PC-3 (cell line): ENCODE results near the gene MYL5. TPM values are rescaled to one million over a fixed set of nuclear protein-coding genes. Genes with fewer than 3 reads are reported as not detected.

Experiments used
- ATAC-seq: fragments of 200-7000 bp; cut with Tn5 transposase; 2 replicates; pipeline ENCODE4 v1.9.1; 2020; ENCODE audit warnings: mild to moderate bottlenecking, moderate library complexity
- BruUV-seq: library from RNA; stranded (reverse); fragments of 400-500 nt; replicated peaks from 2 replicates; lab custom pipeline; 2021; lab: Mats Ljungman, UMichigan
- CTCF ChIA-PET: fragments of 300-600 bp; sonication (Branson Sonifier 250); formaldehyde crosslinking; loops from one replicate; lab custom pipeline; 2022; ENCODE audit warnings: antibody characterized with exemption; lab: Charles Lee
- POLR2A ChIA-PET: fragments of 300-600 bp; sonication (Branson Sonifier 250); formaldehyde crosslinking; loops from one replicate; lab custom pipeline; 2022; ENCODE audit warnings: antibody characterized with exemption; ENCODE audit not compliant: unreplicated experiment; lab: Charles Lee
- DNase-seq: peaks from one replicate; pipeline ENCODE4 v3.0.0-alpha.2; 2015
- H2AFZ ChIP-seq: fragments of 300-600 bp; sonication (generic); 2 replicates; pipeline ENCODE4 v1.6.0; 2016; ENCODE audit warnings: antibody characterized with exemption, low read length
- H3F3A ChIP-seq: fragments of 300-600 bp; sonication (generic); one replicate; pipeline ENCODE4 v1.6.0; 2017; ENCODE audit warnings: antibody characterized with exemption, low read length, control low read depth, mild to moderate bottlenecking; ENCODE audit not compliant: unreplicated experiment
- H3K27ac ChIP-seq: fragments of 300-600 bp; sonication (generic); 2 replicates; pipeline ENCODE4 v1.5.1; 2016; ENCODE audit warnings: mild to moderate bottlenecking, low read length
- H3K27me3 ChIP-seq: fragments of 300-600 bp; sonication (generic); 2 replicates; pipeline ENCODE4 v1.6.1; 2016; ENCODE audit warnings: low read length, mixed read lengths
- H3K36me3 ChIP-seq: fragments of 300-600 bp; sonication (generic); 2 replicates; pipeline ENCODE4 v1.6.1; 2016; ENCODE audit warnings: low read depth, mixed run types, low read length, mixed read lengths
- H3K4me1 ChIP-seq: fragments of 300-600 bp; sonication (generic); 2 replicates; pipeline ENCODE4 v1.5.1; 2016; ENCODE audit warnings: low read length; ENCODE audit not compliant: insufficient read depth
- H3K4me2 ChIP-seq: fragments of 300-600 bp; sonication (generic); 2 replicates; pipeline ENCODE4 v1.6.0; 2016; ENCODE audit warnings: low read length
- H3K4me3 ChIP-seq: fragments of 300-600 bp; sonication (generic); 2 replicates; pipeline ENCODE4 v1.5.1; 2016; ENCODE audit warnings: mild to moderate bottlenecking, low read length, mixed read lengths
- H3K79me2 ChIP-seq: fragments of 300-600 bp; sonication (generic); 2 replicates; pipeline ENCODE4 v1.6.1; 2017; ENCODE audit warnings: low read length, mixed read lengths
- H3K9ac ChIP-seq: fragments of 300-600 bp; sonication (generic); 2 replicates; pipeline ENCODE4 v1.6.0; 2016; ENCODE audit warnings: mild to moderate bottlenecking, low read length
- H3K9me2 ChIP-seq: fragments of 300-600 bp; sonication (generic); replicated peaks from 2 replicates; pipeline ENCODE4 v1.6.1; 2016; ENCODE audit warnings: mixed run types, low read length, mixed read lengths
- H3K9me3 ChIP-seq: fragments of 300-600 bp; sonication (generic); 2 replicates; pipeline ENCODE4 v1.6.1; 2016; ENCODE audit warnings: low read length, mixed read lengths
- H4K20me1 ChIP-seq: fragments of 300-600 bp; sonication (generic); 2 replicates; pipeline ENCODE4 v1.6.1; 2016; ENCODE audit warnings: low read length, mixed read lengths
- CTCF ChIP-seq: fragments of 300-600 bp; sonication (generic); conservative IDR thresholded peaks from 2 replicates; pipeline ENCODE4 v1.5.1; 2017; ENCODE audit warnings: antibody characterized with exemption, low read depth, mild to moderate bottlenecking, low read length
- EZH2 ChIP-seq: fragments of 300-600 bp; sonication (generic); IDR thresholded peaks from one replicate; pipeline ENCODE4 v1.6.1; 2017; ENCODE audit warnings: antibody characterized with exemption, mild to moderate bottlenecking, low read length; ENCODE audit not compliant: unreplicated experiment
- EZH2phosphoT487 ChIP-seq: fragments of 300-600 bp; sonication (generic); IDR thresholded peaks from 2 replicates; pipeline ENCODE4 v1.6.1; 2018; ENCODE audit warnings: mild to moderate bottlenecking, antibody characterized with exemption, low read length, borderline replicate concordance
- intact Hi-C: fragments of 100-400 bp; cut with micrococcal nuclease; formaldehyde crosslinking; loops from 2 replicates; pipeline ENCODE4 v1.9.0; 2023
- total RNA-seq: library from RNA; depleted of rRNA; stranded (reverse); fragments of >200 nt; gene quantifications from 2 replicates; pipeline ENCODE4 v1.2.3, GENCODE V29; 2014

Gene MYL5
- total RNA-seq, 1 experiment from 2014 or later: 15.2 TPM

GRCh38 chr4:646460-646859 lies 27.9 kb upstream of the MYL5 start:
- H3K27ac ChIP-seq: no peak overlapping the region
- H3K9me2 ChIP-seq: no peaks in the 10 kb centered on the region
- no peaks in the 10 kb centered on the region for H3K79me2 ChIP-seq
- H3K36me3 ChIP-seq: no peaks in the 10 kb centered on the region
- no peaks in the 10 kb centered on the region for H3K9me3 ChIP-seq
- no peak overlapping the region for H2AFZ ChIP-seq
- ChIA-PET CTCF (no interaction called here), POLR2A (no interaction called here)
- H3K4me2 ChIP-seq: no peak overlapping the region
- DNase-seq (no peak), ATAC-seq (no peak)
- no TSS peak for BruUV-seq
- H4K20me1 ChIP-seq: no peaks in the 10 kb centered on the region
- H3K27me3 ChIP-seq: no peaks in the 10 kb centered on the region
- no peak overlapping the region for H3K4me3 ChIP-seq
- H3K9ac ChIP-seq: no peak overlapping the region
- H3F3A ChIP-seq: no peaks in the 10 kb centered on the region
- intact Hi-C loops: no loop called here
- no peak for TF ChIP-seq CTCF
- TF ChIP-seq EZH2phosphoT487: no peak
- TF ChIP-seq EZH2: no peak
- H3K4me1 ChIP-seq: no peaks in the 10 kb centered on the region

GRCh38 chr4:647481-647880 lies 26.9 kb upstream of the MYL5 start:
- ATAC-seq: no peak
- no TSS peak for BruUV-seq
- Histone ChIP-seq H3K27ac (no peak overlapping the region), H3K4me1 (no peaks in the 10 kb centered on the region), H2AFZ (no peak overlapping the region), H3K9me3 (no peaks in the 10 kb centered on the region), H3K9me2 (no peaks in the 10 kb centered on the region), H3K79me2 (no peaks in the 10 kb centered on the region), H3F3A (no peaks in the 10 kb centered on the region), H3K9ac (no peak overlapping the region), H3K4me3 (no peak overlapping the region), H3K36me3 (no peaks in the 10 kb centered on the region), H3K4me2 (no peak overlapping the region), H3K27me3 (no peaks in the 10 kb centered on the region), H4K20me1 (no peaks in the 10 kb centered on the region)
- ChIA-PET POLR2A (no interaction called here), CTCF (no interaction called here)
- TF ChIP-seq CTCF (no peak), EZH2phosphoT487 (no peak), EZH2 (no peak)
- intact Hi-C loops: no loop called here
- no peak for DNase-seq

- intact Hi-C loops: no loop called here
- ATAC-seq (no peak), DNase-seq (no peak)
- Histone ChIP-seq H3F3A (no peaks in the 10 kb centered on the region), H3K9me3 (no peaks in the 10 kb centered on the region), H3K4me3 (no peak overlapping the region), H3K9ac (no peak overlapping the region), H3K4me2 (no peak overlapping the region), H3K4me1 (no peaks in the 10 kb centered on the region), H2AFZ (no peak overlapping the region), H3K27me3 (no peaks in the 10 kb centered on the region), H4K20me1 (no peaks in the 10 kb centered on the region), H3K27ac (no peak overlapping the region), H3K36me3 (no peaks in the 10 kb centered on the region), H3K79me2 (no peaks in the 10 kb centered on the region), H3K9me2 (no peaks in the 10 kb centered on the region)
- ChIA-PET CTCF (no interaction called here), POLR2A (no interaction called here)
- no TSS peak for BruUV-seq
- TF ChIP-seq CTCF: no peak
- TF ChIP-seq EZH2phosphoT487: no peak
- TF ChIP-seq EZH2: no peak
Observed at GRCh38 chr4:648579-649292, 25.6 kb upstream of the MYL5 start.
